ENCODE measurements around the gene RAB36. TPM values are rescaled to one million over a fixed set of nuclear protein-coding genes. Genes with fewer than 3 reads are reported as not detected.

RAB36 gene
- total and polyA plus RNA-seq, 4 donors, result 0.22 to 0.56 (median 0.37) TPM

DNA sequence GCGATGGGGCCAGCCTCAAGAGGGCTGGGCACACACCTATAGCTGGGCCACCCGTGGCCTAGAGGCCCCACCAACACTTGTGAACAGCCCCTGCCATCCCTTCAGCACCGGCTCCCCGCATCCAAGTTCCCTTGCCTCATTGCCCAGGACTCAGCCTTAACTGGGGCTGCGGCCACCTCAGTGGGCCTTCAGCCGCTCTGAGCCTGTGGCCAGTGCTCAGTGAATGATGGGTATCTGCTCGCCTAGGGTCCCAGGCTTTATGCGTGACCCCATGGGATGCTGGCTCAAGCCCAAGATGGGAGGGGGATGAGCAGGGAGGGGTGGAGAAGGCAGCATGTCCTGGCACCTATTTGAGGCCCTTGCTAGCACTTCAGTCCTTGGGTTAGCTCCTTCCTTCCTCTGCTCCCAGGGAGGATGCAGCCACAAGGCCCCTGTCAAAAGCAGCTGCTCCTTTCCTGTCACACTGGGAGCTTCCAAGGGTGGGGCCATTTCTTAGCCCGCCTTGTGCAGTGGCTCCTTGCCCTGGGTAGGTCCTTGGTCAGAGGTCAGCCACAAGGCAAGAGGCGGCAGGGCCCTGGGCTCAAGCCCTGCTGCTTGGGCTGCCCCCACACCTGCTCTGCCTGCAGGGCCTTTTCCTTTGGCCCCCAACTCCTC is 43.1 kb upstream of the RAB36 start:
- WGBS, result 93% methylated on average over 10 of the region's 10 CpGs
- H3K27ac ChIP-seq (ENCODE audit: low read depth in 1 of 2, low read length in 2 of 2), result no peak overlapping the region
- no peak for DNase-seq (ENCODE audit: low spot score)
- TF ChIP-seq JUND (IDR thresholded peaks at IDR 0.05), result no peak
- TF ChIP-seq GABPA (IDR thresholded peaks at IDR 0.05 in 1 of 2, conservative IDR thresholded peaks at IDR 0.05 in 1 of 2), result no peak
- TF ChIP-seq TAF1 (conservative IDR thresholded peaks at IDR 0.05), result no peak
- TF ChIP-seq ZBTB33 (IDR thresholded peaks at IDR 0.05), result no peak
- no peak for TF ChIP-seq YY1 (IDR thresholded peaks at IDR 0.05)
- TF ChIP-seq FOXA2 (IDR thresholded peaks at IDR 0.05), result no peak
- TF ChIP-seq ATF3 (IDR thresholded peaks at IDR 0.05), result no peak
- no peak for TF ChIP-seq HNF4G (IDR thresholded peaks at IDR 0.05)
- TF ChIP-seq, protein P1, sequence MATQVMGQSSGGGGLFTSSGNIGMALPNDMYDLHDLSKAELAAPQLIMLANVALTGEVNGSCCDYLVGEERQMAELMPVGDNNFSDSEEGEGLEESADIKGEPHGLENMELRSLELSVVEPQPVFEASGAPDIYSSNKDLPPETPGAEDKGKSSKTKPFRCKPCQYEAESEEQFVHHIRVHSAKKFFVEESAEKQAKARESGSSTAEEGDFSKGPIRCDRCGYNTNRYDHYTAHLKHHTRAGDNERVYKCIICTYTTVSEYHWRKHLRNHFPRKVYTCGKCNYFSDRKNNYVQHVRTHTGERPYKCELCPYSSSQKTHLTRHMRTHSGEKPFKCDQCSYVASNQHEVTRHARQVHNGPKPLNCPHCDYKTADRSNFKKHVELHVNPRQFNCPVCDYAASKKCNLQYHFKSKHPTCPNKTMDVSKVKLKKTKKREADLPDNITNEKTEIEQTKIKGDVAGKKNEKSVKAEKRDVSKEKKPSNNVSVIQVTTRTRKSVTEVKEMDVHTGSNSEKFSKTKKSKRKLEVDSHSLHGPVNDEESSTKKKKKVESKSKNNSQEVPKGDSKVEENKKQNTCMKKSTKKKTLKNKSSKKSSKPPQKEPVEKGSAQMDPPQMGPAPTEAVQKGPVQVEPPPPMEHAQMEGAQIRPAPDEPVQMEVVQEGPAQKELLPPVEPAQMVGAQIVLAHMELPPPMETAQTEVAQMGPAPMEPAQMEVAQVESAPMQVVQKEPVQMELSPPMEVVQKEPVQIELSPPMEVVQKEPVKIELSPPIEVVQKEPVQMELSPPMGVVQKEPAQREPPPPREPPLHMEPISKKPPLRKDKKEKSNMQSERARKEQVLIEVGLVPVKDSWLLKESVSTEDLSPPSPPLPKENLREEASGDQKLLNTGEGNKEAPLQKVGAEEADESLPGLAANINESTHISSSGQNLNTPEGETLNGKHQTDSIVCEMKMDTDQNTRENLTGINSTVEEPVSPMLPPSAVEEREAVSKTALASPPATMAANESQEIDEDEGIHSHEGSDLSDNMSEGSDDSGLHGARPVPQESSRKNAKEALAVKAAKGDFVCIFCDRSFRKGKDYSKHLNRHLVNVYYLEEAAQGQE (IDR thresholded peaks at IDR 0.05), result no peak
- TF ChIP-seq HNF4A (conservative IDR thresholded peaks at IDR 0.05), result no peak
- no peak for TF ChIP-seq RAD21 (IDR thresholded peaks at IDR 0.05)
- TF ChIP-seq FOXA1 (IDR thresholded peaks at IDR 0.05), result no peak
- no peak for TF ChIP-seq CTCF (IDR thresholded peaks at IDR 0.05; ENCODE audit: low read depth, low read length, missing input control)
- TF ChIP-seq, protein P2, sequence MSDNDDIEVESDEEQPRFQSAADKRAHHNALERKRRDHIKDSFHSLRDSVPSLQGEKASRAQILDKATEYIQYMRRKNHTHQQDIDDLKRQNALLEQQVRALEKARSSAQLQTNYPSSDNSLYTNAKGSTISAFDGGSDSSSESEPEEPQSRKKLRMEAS (IDR thresholded peaks at IDR 0.05), result no peak
- no peak for TF ChIP-seq RXRA (IDR thresholded peaks at IDR 0.05)
- no peak for TF ChIP-seq NR2F2 (IDR thresholded peaks at IDR 0.05)
- no peaks in the 10 kb centered on the region for H3K4me1 ChIP-seq (ENCODE audit: control insufficient read depth in 4 of 4, insufficient read depth in 4 of 4, low read length in 3 of 4)
- no peaks in the 10 kb centered on the region for H3K9me3 ChIP-seq (ENCODE audit: control insufficient read depth in 4 of 4, low read length in 3 of 4)
- no peak overlapping the region for H3K9ac ChIP-seq (ENCODE audit: low read depth in 1 of 2, low read length in 2 of 2)
- no peaks in the 10 kb centered on the region for H3K27me3 ChIP-seq (ENCODE audit: control insufficient read depth in 4 of 4, insufficient read depth in 4 of 4, low read length in 3 of 4)
- H3K36me3 ChIP-seq (ENCODE audit: control insufficient read depth in 4 of 4, insufficient read depth in 3 of 4, low read depth in 1 of 4, low read length in 3 of 4), result no peaks in the 10 kb centered on the region
- H3K4me3 ChIP-seq (ENCODE audit: low read depth in 1 of 3, low read length in 3 of 3), result no peak overlapping the region

All from liver (tissue), 9 donors.